ENCODE measurements around the gene OR2B2. TPM values are rescaled to one million over a fixed set of nuclear protein-coding genes. Genes with fewer than 3 reads are reported as not detected.

Gene OR2B2
- polyA plus RNA-seq, 1 experiment = not detected

DNA sequence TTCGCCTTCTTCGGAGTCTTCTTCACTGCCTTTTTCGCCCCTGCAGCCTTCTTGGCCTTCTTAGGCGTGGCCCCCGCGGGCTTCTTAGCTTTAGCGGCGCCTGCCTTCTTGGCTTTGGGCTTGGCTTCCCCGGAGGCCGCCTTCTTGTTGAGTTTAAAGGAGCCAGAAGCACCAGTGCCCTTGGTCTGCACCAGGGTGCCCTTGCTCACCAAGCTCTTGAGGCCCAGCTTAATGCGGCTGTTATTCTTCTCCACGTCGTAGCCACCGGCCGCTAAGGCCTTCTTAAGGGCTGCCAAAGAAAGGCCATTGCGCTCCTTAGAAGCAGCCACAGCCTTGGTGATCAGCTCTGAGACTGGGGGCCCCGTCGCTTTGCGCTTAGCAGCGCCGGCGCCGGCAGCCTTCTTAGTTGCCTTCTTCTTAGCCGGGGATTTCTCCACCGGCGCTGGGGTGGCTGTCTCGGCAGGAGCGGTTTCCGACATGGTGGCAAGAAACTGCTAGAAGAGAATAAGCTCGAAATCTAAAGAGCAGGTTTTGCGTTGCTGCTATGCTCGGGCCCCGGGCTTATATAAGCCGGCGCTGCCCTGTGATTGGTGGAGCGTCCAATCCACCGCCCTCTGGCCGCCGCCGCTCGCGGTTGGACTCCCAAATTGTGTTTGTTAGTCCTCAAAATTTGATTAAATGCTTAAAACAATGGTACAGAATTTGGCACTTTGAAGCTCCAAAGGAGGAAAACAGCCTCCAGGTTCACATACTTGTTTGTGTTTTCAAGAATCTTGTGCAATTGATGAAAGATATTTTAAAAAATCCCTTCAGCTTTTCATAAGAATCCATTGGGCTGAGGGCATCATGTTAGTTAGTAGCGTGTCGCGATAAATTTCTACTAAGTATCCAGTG lies 44.9 kb downstream of the OR2B2 start:
- H3K36me3 ChIP-seq (ENCODE audit: control insufficient read depth, insufficient read depth, low read length) = no peaks in the 10 kb centered on the region
- ChIA-PET CTCF (interaction anchor here (1.6 to 3.3 kb wide), 2 partner anchors 23 to 30 kb away, joined by 5 to 13 read pairs; a partner anchor contains a TSS), POLR2A (interaction anchor here (0.6 to 2.3 kb wide), 8 partner anchors 23 to 1823 kb away, joined by 3 to 12 read pairs (median 3); a partner anchor contains a TSS)
- DNase-seq (ENCODE audit: low read depth) = no peak
- no peaks in the 10 kb centered on the region for H3K27me3 ChIP-seq (ENCODE audit: control insufficient read depth, insufficient read depth, low read length)
- H3K4me3 ChIP-seq (ENCODE audit: low read depth, low read length) = peak overlapping the region; percentile 38
- TF ChIP-seq, protein P1, sequence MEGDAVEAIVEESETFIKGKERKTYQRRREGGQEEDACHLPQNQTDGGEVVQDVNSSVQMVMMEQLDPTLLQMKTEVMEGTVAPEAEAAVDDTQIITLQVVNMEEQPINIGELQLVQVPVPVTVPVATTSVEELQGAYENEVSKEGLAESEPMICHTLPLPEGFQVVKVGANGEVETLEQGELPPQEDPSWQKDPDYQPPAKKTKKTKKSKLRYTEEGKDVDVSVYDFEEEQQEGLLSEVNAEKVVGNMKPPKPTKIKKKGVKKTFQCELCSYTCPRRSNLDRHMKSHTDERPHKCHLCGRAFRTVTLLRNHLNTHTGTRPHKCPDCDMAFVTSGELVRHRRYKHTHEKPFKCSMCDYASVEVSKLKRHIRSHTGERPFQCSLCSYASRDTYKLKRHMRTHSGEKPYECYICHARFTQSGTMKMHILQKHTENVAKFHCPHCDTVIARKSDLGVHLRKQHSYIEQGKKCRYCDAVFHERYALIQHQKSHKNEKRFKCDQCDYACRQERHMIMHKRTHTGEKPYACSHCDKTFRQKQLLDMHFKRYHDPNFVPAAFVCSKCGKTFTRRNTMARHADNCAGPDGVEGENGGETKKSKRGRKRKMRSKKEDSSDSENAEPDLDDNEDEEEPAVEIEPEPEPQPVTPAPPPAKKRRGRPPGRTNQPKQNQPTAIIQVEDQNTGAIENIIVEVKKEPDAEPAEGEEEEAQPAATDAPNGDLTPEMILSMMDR (IDR thresholded peaks at IDR 0.05; ENCODE audit: insufficient read depth, low read depth, low read length) = no peak

DNA sequence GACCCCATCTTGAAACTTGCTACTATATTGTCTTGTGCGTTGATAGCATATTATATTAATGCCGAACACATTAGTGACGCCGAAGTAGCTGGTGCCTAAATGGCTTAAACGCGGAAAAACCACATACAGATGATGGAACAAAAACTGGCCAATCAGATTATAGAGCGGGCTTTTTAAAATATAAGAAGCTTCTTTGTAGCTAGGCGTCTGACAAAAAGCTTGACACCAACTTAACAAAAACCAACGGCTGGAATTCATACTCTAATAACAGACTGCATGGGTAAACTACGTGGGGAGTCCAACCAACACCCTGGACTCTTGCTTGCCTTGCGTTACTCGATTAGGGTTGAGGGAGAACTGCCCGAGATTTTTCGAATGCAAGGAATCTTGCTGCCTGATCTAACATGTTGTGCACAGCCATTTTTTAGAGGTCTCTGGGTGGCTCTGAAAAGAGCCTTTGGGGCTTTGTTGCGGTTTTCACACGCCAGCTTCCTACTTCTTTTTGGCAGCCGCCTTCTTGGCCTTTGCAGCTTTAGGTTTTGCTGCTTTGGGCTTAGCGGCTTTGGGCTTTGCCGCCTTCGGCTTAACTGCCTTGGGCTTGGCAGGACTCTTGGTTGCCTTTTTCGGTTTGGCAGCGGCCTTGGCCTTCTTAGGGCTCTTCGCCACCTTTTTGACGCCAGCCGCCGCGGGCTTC lies 45.7 kb downstream of the OR2B2 start:
- POLR2A ChIA-PET = interaction anchor here (0.6 to 2.9 kb wide), 8 partner anchors 24 to 689 kb away, joined by 3 to 28 read pairs (median 4); a partner anchor contains a TSS
- no peak for DNase-seq (ENCODE audit: low read depth)
- Histone ChIP-seq H3K36me3 (ENCODE audit: control insufficient read depth, insufficient read depth, low read length) (no peaks in the 10 kb centered on the region), H3K27me3 (ENCODE audit: control insufficient read depth, insufficient read depth, low read length) (no peaks in the 10 kb centered on the region), H3K4me3 (ENCODE audit: low read depth, low read length) (peak overlapping the region; percentile 38)
- TF ChIP-seq, protein P1 (IDR thresholded peaks at IDR 0.05; ENCODE audit: insufficient read depth, low read depth, low read length) = no peak
- CTCF ChIA-PET = interaction anchor here (0.6 to 3.3 kb wide), 4 partner anchors 24 to 1607 kb away, joined by 3 to 13 read pairs (median 6); a partner anchor contains a TSS

DNA sequence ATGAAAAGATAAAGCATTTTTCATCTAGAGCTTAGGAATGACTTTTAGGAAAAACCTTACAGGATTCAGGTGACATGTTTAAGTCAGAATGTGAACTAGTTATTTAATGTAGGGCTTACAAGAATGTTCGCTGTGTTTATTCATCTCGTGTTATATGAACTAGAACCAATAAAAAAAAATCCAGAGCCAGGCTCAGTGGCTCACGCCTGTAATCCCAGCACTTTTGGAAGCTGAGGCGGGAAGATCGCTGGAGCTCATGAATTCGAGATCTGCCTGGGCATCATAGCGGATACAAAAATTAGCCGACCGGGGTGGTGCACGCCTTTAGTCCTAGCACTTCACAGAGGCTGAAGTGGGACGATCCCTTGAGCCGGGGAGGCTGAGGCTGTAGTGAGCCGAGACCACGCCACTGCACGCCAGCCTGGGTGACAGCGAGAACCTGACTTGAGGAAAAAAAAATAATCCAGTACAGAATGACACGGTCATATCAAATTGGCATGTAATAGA lies 46.3 kb downstream of the OR2B2 start:
- TF ChIP-seq, protein P1 (IDR thresholded peaks at IDR 0.05; ENCODE audit: insufficient read depth, low read depth, low read length) = no peak
- CTCF ChIA-PET = interaction anchor here (0.6 to 3.3 kb wide), 4 partner anchors 14 to 1607 kb away, joined by 3 to 13 read pairs (median 4); a partner anchor contains a TSS
- Histone ChIP-seq H3K4me3 (ENCODE audit: low read depth, low read length) (peak overlapping the region; percentile 38), H3K36me3 (ENCODE audit: control insufficient read depth, insufficient read depth, low read length) (no peaks in the 10 kb centered on the region), H3K27me3 (ENCODE audit: control insufficient read depth, insufficient read depth, low read length) (no peaks in the 10 kb centered on the region)
- no peak for DNase-seq (ENCODE audit: low read depth)
- POLR2A ChIA-PET = interaction anchor here (0.6 to 2.9 kb wide), 7 partner anchors 25 to 719 kb away, joined by 3 to 28 read pairs (median 6); a partner anchor contains a TSS

DNA sequence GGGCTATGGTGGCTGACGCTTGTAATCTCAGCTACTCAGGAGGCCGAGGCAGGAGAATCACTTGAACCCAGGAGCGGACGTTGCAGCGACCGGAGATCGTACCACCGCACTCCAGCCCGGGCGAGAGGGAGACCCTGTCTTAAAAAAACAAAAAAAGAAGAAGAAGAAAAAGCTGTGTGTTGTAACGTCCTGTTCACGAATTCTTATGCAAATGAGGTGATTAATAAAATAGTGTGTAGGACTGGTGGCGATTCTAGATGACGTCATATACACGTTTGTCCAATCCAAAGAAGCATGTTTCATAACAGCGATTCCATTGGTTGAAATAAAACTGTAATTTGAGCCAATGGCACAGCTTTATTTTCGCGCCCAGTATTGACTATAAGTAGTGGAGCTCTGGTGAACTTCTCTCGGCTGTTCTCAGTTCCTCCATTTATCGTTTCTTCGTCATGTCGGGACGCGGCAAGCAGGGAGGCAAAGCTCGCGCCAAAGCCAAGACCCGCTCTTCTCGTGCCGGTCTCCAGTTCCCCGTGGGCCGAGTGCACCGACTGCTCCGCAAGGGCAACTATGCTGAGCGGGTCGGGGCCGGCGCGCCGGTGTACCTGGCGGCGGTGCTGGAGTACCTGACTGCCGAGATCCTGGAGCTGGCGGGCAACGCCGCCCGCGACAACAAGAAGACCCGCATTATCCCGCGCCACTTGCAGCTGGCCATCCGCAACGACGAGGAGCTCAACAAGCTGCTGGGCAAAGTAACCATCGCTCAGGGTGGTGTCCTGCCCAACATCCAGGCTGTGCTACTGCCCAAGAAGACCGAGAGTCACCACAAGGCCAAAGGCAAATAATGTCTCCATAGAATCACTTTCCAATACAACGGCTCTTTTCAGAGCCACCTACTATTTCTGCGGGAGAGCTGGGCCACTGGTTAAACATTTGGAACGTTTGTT lies 47.0 kb downstream of the OR2B2 start:
- DNase-seq (ENCODE audit: low read depth) = peak; percentile 93
- TF ChIP-seq, protein P1 (IDR thresholded peaks at IDR 0.05; ENCODE audit: insufficient read depth, low read depth, low read length) = no peak
- no peaks in the 10 kb centered on the region for H3K36me3 ChIP-seq (ENCODE audit: control insufficient read depth, insufficient read depth, low read length)
- ChIA-PET CTCF (interaction anchor here (0.9 to 3.3 kb wide), 6 partner anchors 9 to 28 kb away, joined by 3 to 13 read pairs (median 3); a partner anchor contains a TSS), POLR2A (interaction anchor here (0.6 to 2.9 kb wide), 8 partner anchors 25 to 1741 kb away, joined by 4 to 28 read pairs (median 10); a partner anchor contains a TSS)
- peak overlapping the region; percentile 60 for H3K4me3 ChIP-seq (ENCODE audit: low read depth, low read length)
- no peaks in the 10 kb centered on the region for H3K27me3 ChIP-seq (ENCODE audit: control insufficient read depth, insufficient read depth, low read length)

Measured in BJ (cell line).